CD4-positive, alpha-beta T cell treated with Interleukin-2 at 100 ng/mL for 4 hours (primary cell): ENCODE data around the gene TSPAN14.
"Not testable (repeated sequence)": the region's sequence is repeated elsewhere in the genome, so short reads cannot be mapped to it uniquely, and the experiment has no call there.

Experiments used
- DNase-seq: peaks from one replicate; pipeline ENCODE4 v3.0.0-alpha.2; 2020; ENCODE audit warnings: low spot score

Gene TSPAN14

DNA sequence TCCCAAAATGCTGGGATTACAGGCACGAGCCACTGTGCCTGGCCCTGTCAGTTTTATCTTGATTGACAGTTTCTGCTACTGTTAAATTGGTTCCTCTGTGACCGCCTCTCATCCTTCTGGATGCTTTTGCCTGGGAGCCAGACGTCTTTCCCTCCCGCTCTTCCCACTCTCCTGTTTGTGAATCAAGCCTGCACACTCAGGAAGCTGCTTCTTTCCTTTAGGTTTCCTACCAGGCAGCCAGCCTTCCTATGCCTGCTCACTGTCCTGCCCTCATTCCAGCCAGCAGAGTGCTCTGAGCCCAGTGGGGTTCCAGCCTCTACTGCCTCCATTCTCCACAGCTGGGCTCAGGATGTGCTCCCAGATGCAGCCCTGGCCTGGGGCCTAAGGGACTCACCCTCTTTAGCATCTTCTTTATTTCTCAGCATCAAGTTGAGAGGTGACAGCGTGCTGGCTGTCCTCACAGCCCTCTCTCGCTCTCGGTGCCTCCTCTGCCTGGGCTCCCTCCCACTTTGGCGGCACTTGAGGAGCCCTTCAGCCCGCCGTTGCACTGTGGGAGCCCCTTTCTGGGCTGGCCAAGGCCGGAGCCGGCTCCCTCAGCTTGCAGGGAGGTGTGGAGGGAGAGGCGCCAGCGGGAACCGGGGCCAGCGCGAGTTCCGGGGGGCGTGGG, 88.7 kb downstream of the TSPAN14 start:
- no peak for DNase-seq

DNA sequence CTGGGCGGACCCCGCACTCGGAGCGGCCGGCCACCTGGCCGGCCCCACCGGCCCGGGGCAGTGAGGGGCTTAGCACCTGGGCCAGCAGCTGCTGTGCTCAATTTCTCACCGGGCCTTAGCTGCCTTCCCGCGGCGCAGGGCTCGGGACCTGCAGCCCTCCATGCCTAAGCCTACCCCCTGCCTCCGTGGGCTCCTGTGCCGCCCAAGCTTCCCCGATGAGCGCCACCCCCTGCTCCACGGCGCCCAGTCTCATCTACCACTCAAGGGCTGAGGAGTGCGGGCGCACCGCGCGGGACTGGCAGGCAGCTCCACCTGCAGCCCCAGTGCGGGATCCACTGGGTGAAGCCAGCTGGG, 89.2 kb downstream of the TSPAN14 start:
- DNase-seq = not testable (repeated sequence)

DNA sequence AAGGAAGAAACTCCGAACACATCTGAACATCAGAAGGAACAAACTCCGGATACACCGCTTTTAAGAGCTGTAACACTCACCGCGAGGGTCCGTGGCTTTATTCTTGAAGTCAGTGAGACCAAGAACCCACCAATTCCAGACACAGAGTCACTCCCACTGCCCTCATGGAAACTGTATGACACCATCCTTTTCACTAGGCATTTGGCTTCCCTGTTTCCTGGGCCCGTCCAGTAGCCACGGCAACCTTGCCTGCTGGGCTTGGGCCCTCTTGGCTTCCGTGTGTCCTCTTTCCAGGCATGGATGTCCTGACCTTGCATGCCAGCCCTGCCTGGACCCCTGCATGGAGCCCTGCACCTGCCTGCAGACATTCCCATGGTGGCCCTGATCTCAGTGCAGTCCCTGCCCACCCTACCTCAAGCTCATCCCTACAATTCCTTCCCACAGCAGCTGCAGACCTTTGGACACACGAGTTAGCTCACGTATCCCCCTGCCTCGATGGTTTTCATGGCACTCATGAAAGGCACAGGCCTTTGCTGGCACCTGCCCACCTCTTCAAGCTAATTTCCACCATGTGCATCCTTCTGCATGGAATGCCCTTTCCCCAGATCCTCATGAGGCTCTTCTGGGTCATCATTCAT, 90.3 kb downstream of the TSPAN14 start:
- DNase-seq = no peak

DNA sequence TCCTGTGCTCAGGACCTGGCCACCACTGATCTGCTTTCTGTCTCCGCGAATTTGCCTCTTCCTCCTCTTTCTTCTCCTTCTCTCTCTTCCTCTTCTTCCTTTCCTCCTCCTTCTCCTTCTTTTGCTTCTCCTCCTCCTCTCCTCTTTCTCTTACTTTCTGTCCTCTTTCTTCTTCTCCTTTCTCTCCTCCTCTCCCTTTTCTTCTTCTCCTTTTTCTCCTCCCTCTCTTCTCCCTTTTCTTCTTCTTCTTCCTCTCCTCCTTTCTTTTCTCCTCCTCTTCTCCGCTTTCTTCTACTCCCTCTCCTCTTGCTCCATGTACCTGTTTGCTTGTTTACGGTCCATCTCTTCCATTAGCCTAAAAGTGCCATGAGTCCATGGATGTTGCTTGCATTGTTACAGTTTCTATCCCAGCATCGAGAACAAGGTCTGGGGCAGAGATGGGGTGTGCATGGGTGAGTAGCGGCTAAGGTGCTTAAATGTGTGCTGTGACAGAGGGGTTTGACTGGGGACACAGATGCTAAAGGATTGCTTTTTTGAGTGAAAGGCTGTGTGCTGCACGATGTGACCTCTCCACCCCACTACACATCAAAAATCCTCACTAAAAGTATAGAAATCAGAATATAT, 91.3 kb downstream of the TSPAN14 start:
- no peak for DNase-seq

DNA sequence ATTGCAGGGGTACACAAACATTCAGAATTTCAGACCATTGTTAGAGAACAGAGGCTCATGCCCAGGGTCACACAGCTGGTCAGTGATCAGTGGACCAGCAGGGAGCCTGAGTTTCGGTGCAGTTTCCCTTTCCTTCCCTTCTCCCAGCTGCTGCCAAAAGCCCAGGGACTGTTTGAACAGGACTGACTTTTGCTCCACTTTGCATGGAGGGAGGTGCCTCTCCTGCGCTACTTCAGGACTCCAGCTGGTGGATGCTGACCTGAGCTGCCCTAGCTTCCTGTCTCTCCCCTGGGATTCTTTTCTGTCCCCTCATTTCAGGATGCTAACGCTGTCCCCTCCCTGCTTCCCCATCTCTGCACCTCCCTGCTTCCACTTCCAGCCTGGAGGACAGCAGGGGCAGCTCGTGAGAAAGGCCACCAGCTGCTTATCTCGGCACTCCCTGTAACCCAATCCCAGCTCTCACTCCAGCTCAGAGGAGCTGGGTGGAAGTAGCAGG, 98.1 kb downstream of the TSPAN14 start:
- DNase-seq = no peak

DNA sequence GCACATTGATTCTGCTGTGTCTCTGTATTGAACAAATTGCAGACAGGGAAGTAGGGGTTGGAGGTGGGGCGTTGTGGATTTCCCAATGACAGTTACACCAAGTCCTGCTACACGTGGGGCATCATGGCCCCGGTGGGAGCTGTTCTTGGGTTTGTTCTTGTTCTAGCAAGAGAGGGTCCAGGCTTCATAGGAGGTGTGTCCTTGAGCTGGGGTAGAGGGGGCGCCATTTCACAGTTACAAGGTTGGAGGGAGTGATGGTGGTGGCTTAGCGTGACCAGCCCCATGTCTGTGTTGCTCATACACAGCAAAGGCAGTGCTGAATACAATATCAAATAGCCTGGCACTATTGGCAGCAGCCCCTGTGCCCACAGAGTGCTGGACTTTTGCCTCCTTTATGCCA, 99.3 kb downstream of the TSPAN14 start:
- no peak for DNase-seq

DNA sequence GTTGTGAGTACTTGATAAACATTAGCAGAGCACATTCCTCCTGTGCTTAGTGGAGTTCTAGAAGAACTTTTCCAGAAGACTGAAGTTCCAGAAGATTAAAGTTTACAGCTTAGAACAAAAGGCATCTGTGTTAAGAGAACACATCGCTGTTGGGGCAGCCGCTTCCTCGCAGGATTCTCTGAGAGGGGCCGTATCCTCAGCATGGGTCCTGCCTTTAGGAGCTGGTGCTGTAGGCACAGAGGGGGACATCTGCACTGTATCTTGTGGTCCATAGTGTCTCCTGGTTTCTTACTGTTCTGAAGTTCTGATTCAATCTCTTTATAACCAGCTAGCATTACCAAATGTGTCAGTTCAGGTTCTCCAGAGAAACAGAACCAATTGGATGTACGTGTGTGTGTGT, 99.9 kb downstream of the TSPAN14 start:
- no peak for DNase-seq

DNA sequence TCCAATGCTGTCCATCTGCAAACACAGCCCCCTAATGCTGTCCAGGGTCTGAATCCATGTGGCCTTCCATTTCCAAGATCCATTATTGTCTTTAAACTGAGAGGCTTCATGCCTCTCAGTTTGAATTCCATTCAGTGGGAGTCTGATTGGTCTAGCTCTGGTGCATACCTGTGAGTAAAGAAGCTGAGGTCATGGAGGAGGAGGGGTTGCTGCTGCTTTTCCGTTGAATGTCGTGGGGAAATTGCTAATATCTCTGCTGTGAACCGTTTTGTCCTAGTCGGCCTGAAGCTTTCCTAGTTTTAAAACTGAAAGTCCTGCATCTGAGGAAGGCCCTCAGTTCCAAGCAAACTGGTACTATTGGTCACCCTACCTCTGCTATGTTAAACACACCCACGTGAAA, 101.3 kb downstream of the TSPAN14 start:
- DNase-seq = no peak

DNA sequence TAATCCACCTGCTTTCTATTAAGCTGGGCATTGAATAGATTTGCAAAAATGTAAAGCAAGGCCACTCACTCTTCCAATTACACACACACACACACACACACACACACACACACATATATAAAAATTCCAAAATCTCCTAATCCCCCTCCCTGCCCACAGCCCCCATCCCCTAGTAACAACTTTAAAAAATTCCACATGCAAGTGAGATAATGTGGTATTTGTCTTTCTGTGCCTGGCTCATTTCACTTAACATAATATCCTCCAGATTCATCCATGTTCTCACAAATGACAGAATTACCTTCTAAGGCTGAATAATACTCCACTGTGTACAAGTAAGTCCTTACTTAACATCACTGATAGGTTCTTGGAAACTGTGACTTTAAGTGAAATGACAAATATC, 107.8 kb downstream of the TSPAN14 start:
- no peak for DNase-seq

DNA sequence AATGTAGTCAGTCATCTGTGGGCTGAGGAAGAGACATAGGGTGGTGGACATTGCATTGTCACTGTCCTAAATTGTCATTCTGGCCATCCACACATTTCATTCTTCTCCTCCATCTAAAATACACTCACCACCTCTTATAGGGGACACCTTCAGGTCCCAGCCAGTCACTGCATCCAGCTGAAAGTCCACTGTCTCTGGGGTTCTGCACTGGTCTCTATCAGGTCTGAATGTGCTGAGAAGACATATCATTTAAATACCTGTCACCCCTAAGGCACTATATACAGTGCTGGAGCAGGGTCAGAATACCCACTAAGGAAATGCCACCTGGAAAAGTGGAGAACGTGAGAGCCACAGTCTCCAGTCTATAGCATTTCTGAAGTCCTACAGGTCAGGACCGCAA, 113.2 kb downstream of the TSPAN14 start:
- DNase-seq = no peak

DNA sequence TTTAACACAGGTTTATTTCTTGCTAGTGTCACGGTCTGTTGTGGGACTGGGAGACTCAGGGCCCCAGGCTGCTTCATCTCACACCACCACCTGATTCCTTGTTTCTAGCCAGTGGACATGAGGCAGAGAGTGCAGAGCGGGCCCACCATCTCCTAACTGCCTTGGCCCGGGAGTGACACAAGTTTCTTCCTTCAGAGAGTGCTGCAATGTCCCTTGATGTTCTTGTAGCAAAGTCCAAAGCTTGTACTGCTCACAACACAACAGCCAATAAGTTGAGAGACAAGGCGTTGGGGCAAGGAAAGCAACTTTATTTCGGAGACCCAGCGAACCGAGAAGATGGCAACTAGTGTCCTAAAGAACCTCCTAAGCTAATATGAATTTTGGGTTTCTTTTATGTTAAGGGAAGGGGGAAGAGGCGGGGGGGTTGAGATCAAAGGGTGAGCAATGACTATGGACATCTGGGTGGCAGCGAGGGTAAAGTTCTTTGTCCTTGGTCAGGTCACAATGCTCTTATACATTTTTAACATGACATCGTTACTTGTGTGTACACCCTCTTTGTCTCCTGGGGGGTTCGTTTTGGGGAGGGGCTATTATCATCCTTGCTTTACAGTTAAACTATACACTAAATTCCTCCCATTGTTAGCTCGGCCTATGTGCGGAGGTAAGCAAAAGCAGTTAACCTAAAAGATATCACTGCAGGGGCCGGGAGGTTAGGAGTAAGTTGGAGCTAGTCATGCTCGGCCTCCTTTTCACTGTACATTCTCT, 115.2 kb downstream of the TSPAN14 start:
- DNase-seq = no peak

DNA sequence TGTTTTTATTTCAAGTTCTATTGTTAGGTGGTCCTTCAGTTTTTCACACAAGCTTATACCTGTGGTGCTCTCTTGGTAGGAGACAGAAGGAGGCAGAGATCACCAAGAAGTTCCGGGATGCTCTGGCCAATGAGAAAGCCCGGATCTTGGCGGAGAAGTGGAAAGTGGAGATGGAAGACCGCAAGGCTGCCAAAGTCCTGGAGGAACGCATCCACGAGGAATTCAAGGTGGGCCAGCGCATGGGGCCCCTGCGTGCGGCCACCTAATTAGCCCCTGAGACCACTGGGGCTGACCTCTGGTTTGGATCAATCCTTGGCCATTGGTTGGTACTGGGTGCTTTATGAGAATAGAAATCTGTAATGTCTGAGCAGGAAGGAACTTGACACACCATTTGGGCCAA, 117.2 kb downstream of the TSPAN14 start:
- DNase-seq = no peak

DNA sequence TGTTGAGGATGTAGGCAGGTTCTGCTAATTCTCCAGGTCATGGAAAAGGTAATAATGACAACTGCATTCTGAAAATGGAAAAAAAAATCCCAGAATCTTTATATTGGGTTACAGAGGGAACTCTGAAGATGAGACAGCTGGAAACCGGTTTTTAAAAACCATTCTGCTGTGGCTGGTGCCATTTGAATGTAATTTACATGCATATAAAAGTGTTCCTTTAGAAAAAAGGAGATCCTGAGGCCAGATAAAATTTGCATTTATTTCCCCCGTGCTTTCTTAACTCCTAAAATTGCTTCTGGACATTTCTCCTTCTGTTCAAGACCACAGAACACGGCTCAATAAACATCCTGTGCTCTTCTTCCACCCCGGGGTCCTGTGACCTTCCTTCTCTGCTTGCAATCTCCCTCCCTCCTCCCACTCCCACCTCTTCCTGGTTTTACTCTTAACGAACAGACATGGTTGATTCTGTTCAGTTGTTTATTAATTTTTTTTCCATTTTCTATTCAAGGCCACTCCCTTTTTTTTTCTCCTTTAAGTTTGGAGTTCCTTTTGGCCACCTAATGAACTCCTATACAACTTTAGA, 125.2 kb downstream of the TSPAN14 start:
- no peak for DNase-seq

DNA sequence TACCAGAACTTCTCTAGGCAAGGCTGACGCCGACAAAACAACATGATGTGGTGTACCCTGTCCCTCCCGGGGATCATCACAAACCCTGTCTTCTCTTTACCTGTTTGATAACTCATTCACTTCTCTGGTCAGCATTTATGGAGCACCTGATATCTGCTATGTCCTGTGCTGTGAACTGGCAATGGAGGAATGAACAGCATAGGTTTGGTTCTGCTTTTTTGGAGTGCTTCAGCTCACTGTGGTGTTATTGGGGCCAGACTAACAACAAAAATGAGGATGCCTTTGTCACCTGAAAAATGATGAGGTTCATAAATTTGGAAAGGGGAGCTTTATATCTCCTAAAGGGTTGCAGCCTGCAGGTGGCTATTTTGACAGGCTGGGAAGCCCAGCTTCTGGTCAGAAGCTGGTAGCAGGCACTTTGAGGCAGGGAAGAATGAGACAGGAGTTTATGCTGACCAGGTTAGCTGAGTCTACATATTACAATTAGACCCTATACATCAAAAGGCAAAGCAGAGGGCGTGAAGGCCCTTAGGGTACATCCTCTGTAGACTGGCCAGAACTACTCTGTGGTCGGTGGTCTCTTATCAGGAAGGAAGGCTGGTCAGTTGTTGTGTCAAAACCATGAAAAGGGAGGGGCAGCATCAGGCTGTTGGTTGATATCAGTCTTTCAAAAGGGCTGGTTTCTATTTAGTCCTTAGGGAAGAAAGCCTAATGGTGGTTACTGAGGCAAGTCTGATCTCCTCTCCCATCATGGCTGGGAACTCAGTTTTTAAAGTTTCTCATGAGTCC, 125.9 kb downstream of the TSPAN14 start:
- DNase-seq = no peak

DNA sequence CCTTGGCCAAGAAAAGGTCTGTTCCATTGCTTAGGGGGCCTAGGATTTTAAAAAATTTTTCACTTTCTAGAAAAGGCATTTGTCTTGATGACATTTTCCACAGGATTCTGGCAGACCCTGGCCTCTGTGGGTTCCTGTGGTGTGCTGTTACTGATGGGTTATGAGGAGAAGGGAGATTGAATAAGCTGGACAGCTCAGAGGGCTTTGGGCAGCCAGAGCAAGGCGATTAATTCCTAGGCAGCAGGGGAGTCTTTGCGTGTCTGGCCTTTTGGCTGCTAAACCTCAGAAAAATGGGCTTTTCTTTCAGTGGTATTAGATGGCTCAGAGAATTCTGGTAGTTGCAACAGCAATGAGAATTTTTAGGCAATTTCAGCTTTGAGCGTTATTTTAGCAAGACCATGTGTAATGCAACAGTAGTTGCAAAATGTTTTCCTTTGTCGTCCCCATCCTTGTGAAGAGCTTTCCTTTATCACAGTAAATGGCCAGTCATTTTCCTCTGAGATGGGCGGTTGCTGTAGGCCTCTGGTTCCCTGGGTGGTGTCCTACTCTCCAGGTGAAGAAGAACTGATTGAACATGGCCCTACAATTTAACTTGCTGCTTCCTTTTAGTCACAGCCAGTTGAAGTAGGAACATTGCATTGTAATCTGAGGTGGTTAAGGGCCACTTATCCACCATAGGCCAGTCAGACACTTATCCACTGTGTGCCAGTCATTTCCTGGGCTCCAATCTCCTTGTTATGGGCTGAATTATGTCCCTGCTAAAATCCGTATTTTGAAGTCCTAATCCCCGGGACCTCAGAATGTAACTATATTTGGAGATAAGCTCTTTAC, 126.7 kb downstream of the TSPAN14 start:
- no peak for DNase-seq

DNA sequence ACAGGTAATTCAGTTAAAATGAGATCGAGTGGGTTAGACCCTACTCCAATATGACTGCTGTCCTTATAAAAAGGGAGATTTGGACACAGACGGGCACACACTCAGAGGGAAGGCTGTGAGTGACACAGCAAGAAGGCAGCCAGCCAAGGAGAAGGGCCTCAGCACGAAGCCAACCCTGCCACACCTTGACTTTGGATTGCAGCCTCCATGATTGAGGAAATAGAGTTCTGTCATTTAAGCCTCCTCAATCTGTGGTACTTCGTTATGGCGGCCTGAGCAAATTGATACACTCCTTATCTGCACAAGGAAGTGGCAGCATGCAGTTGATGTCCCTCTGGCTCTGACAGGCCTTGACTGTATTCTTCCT, 127.3 kb downstream of the TSPAN14 start:
- no peak for DNase-seq

DNA sequence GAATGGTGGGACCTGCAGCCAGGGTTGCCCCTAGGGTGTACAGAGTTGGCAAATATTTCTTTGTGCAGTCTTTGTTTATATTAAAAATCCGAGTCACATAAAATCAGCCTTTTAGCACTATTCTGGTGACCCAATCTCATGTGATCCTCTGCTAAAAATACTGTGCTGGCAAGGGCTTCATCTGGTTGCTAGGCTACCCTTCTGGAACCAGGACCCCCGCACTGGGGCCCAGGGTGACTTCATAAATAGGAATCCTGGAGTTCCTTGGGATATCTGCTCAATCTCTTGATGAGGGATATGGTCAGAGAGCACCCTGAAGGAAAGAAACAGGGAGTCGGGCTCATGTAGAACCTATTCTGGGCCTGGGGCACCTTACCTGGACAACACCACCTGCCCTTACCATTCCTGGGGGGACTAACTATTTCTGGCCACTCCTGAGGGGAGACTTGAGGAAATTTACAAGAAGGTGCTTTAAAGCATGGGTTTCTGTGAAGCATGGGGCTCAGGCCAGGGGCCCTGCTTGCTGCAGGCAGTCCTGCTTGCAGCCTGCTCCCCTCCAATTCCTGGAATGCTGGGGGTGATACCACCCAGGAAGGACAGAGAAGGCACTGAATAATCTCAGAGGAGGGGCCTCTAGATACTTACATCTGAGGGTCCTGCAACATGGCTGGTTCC, 128.3 kb downstream of the TSPAN14 start:
- DNase-seq = no peak
